ENCODE data around the gene SLC4A1.

Gene SLC4A1

GRCh38 chr17:44283344-44284023 lies 15.5 kb upstream of the SLC4A1 start:
- DNase-seq, result no peak

GRCh38 chr17:44282264-44282663 lies 14.3 kb upstream of the SLC4A1 start:
- DNase-seq, result no peak

GRCh38 chr17:44281570-44281969 lies 13.6 kb upstream of the SLC4A1 start:
- DNase-seq, result no peak

- DNase-seq, result no peak
These were observed 12.5 kb upstream of the SLC4A1 start for GRCh38 chr17:44280392-44280937.

GRCh38 chr17:44279666-44280391 lies 11.9 kb upstream of the SLC4A1 start:
- peak; percentile 3 to 53 for DNase-seq

GRCh38 chr17:44279346-44279665 lies 11.4 kb upstream of the SLC4A1 start:
- DNase-seq, result no peak

- DNase-seq, result no peak
These were observed 10.0 kb upstream of the SLC4A1 start for GRCh38 chr17:44277976-44278375.

GRCh38 chr17:44273607-44274006 lies 5.7 kb upstream of the SLC4A1 start:
- DNase-seq, result no peak

GRCh38 chr17:44272954-44273353 lies 5.0 kb upstream of the SLC4A1 start:
- DNase-seq, result no peak

GRCh38 chr17:44272321-44272951 lies 4.5 kb upstream of the SLC4A1 start:
- no peak for DNase-seq

- DNase-seq, result no peak
These were observed 1.8 kb upstream of the SLC4A1 start for GRCh38 chr17:44269535-44270240.

- no peak for DNase-seq
These were observed 987 bp upstream of the SLC4A1 start for GRCh38 chr17:44268709-44269534.

GRCh38 chr17:44267165-44267455 lies 825 bp downstream of the SLC4A1 start:
- no peak for DNase-seq

GRCh38 chr17:44266402-44267164 lies 1.4 kb downstream of the SLC4A1 start:
- no peak for DNase-seq

GRCh38 chr17:44263345-44263902 lies 4.5 kb downstream of the SLC4A1 start:
- no peak for DNase-seq

- DNase-seq, result no peak
These were observed 5.2 kb downstream of the SLC4A1 start for GRCh38 chr17:44262654-44263225.

- DNase-seq, result no peak
These were observed 7.6 kb downstream of the SLC4A1 start for GRCh38 chr17:44260296-44260695.

- no peak for DNase-seq
These were observed 9.1 kb downstream of the SLC4A1 start for GRCh38 chr17:44258811-44259351.

- DNase-seq, result no peak
These were observed 9.8 kb downstream of the SLC4A1 start for GRCh38 chr17:44257815-44258760.

GRCh38 chr17:44256671-44257070 lies 11.3 kb downstream of the SLC4A1 start:
- DNase-seq, result no peak
